GM23338 (cell line): Measurements from ENCODE around the gene DIPK1A. TPM values are rescaled to one million over a fixed set of nuclear protein-coding genes. Genes with fewer than 3 reads are reported as not detected.

Experiments used
- ATAC-seq: fragments of 200-7000 bp; cut with Tn5 transposase; 3 replicates; pipeline ENCODE4 v1.9.1; 2020
- DNase-seq: peaks from one replicate; pipeline ENCODE4 v3.0.0-alpha.2; 2015; ENCODE audit warnings: low spot score
- H2AFZ ChIP-seq: fragments of 200-600 bp; sonication (generic); 2 replicates; pipeline ENCODE4 v1.8.0; 2016; ENCODE audit warnings: antibody characterized with exemption, mild to moderate bottlenecking, moderate library complexity
- H3F3A ChIP-seq: fragments of 200-600 bp; sonication (generic); replicated peaks from 2 replicates; pipeline ENCODE4 v1.8.0; 2017; ENCODE audit warnings: antibody characterized with exemption, mixed run types, low read depth
- H3K27ac ChIP-seq: fragments of 200-600 bp; sonication (generic); 2 replicates; pipeline ENCODE4 v1.6.1; 2016; ENCODE audit warnings: low read depth
- H3K27me3 ChIP-seq: fragments of 200-600 bp; sonication (generic); 2 replicates; pipeline ENCODE4 v1.8.0; 2016; ENCODE audit warnings: mild to moderate bottlenecking, mixed run types, moderate library complexity; ENCODE audit not compliant: insufficient read depth
- H3K36me3 ChIP-seq: fragments of 200-600 bp; sonication (generic); 2 replicates; pipeline ENCODE4 v1.8.0; 2016; ENCODE audit warnings: mild to moderate bottlenecking; ENCODE audit not compliant: insufficient read depth
- H3K4me1 ChIP-seq: fragments of 200-600 bp; sonication (generic); 2 replicates; pipeline ENCODE4 v1.8.0; 2016; ENCODE audit warnings: mild to moderate bottlenecking, moderate library complexity; ENCODE audit not compliant: insufficient read depth
- H3K4me2 ChIP-seq: fragments of 200-600 bp; sonication (generic); 2 replicates; pipeline ENCODE4 v1.7.1; 2017; ENCODE audit warnings: mixed run types
- H3K4me3 ChIP-seq: fragments of 200-600 bp; sonication (generic); 2 replicates; pipeline ENCODE4 v1.6.1; 2016; ENCODE audit warnings: mixed run types
- H3K79me2 ChIP-seq: fragments of 200-600 bp; sonication (generic); replicated peaks from 2 replicates; pipeline ENCODE4 v1.8.0; 2017; ENCODE audit warnings: mild to moderate bottlenecking; ENCODE audit not compliant: insufficient read depth
- H3K9me2 ChIP-seq: fragments of 200-600 bp; sonication (generic); 2 replicates; pipeline ENCODE4 v1.8.0; 2017; ENCODE audit not compliant: insufficient read depth
- H4K20me1 ChIP-seq: fragments of 200-600 bp; sonication (generic); replicated peaks from 2 replicates; pipeline ENCODE4 v1.8.0; 2017; ENCODE audit warnings: mild to moderate bottlenecking; ENCODE audit not compliant: insufficient read depth
- H3K27ac Mint-ChIP-seq: 2 replicates; pipeline ENCODE4 v1.8.0; 2020; ENCODE audit warnings: inconsistent platforms, mild to moderate bottlenecking, moderate library complexity, mixed read lengths
- H3K27me3 Mint-ChIP-seq: 3 replicates; pipeline ENCODE4 v1.8.0; 2022; ENCODE audit warnings: low read depth, mild to moderate bottlenecking, moderate library complexity, mixed read lengths, inconsistent platforms; ENCODE audit not compliant: insufficient read depth, poor library complexity
- H3K36me3 Mint-ChIP-seq: 3 replicates; pipeline ENCODE4 v1.8.0; 2021; ENCODE audit warnings: low read depth, mild to moderate bottlenecking, inconsistent platforms, moderate library complexity, mixed read lengths
- H3K4me1 Mint-ChIP-seq: 3 replicates; pipeline ENCODE4 v1.8.0; 2020; ENCODE audit warnings: mild to moderate bottlenecking, inconsistent platforms, mixed read lengths
- H3K4me3 Mint-ChIP-seq: 3 replicates; pipeline ENCODE4 v1.8.0; 2021; ENCODE audit warnings: moderate library complexity, mild to moderate bottlenecking, inconsistent platforms, mixed read lengths
- H3K9me3 Mint-ChIP-seq: 3 replicates; pipeline ENCODE4 v1.8.0; 2020; ENCODE audit warnings: moderate library complexity, mild to moderate bottlenecking, inconsistent platforms, mixed read lengths
- CREB1 ChIP-seq: fragments of 250-450 bp; sonication (Bioruptor Pico); IDR thresholded peaks from 2 replicates; pipeline ENCODE4 v1.5.0; 2020; ENCODE audit warnings: low read depth, mild to moderate bottlenecking, moderate library complexity
- EZH2phosphoT487 ChIP-seq: fragments of 200-600 bp; sonication (generic); IDR thresholded peaks from one replicate; pipeline ENCODE4 v1.8.1; 2018; ENCODE audit warnings: antibody characterized with exemption; ENCODE audit not compliant: unreplicated experiment
- JUNB ChIP-seq: IDR thresholded peaks from one replicate; pipeline ENCODE4 v1.6.1; 2016; ENCODE audit warnings: antibody characterized with exemption; ENCODE audit not compliant: unreplicated experiment
- NANOG ChIP-seq: IDR thresholded peaks from 2 replicates; pipeline ENCODE4 v1.6.1; 2016; ENCODE audit warnings: antibody characterized with exemption, borderline replicate concordance
- STAT1 ChIP-seq: IDR thresholded peaks from one replicate; pipeline ENCODE4 v1.6.1; 2016; ENCODE audit warnings: antibody characterized with exemption; ENCODE audit not compliant: unreplicated experiment
- ZNF114 ChIP-seq: fragments of 250-450 bp; sonication (Bioruptor Pico); IDR thresholded peaks from 2 replicates; pipeline ENCODE4 v1.5.0; 2020; ENCODE audit warnings: mild to moderate bottlenecking, moderate library complexity
- ZNF331 ChIP-seq: fragments of 250-450 bp; sonication (Bioruptor Pico); IDR thresholded peaks from 2 replicates; pipeline ENCODE4 v1.5.0; 2020; ENCODE audit warnings: low read depth, mild to moderate bottlenecking, moderate library complexity
- ZNF462 ChIP-seq: fragments of 250-450 bp; sonication (Bioruptor Pico); IDR thresholded peaks from 2 replicates; pipeline ENCODE4 v1.5.0; 2020; ENCODE audit warnings: mild to moderate bottlenecking, moderate library complexity
- polyA plus RNA-seq: library from polyadenylated mRNA; unstranded; fragments of >200 nt; fragmentation: Nextera tagmentation; extraction: Ambion mirVana; gene quantifications from 2 replicates; pipeline ENCODE4 v1.2.1, GENCODE V29; 2016
- total RNA-seq: library from RNA; depleted of rRNA; stranded (reverse); fragments of >200 nt; shearing (Covaris generic); gene quantifications from 2 replicates; pipeline ENCODE4 v1.2.3, GENCODE V29; 2014
- TF ChIP-seq, protein P1 (sequence below): IDR thresholded peaks from one replicate; pipeline ENCODE4 v1.6.1; 2018; ENCODE audit warnings: antibody characterized with exemption; ENCODE audit not compliant: unreplicated experiment
- TF ChIP-seq, protein P2 (sequence below), 2 experiments: fragments of 200-600 bp in 1 of 2; sonication (generic) in 1 of 2; conservative IDR thresholded peaks; 2 replicates each; pipeline versions ENCODE4 v1.5.1 to v1.6.1; 2016 to 2017; ENCODE audit warnings: antibody characterized with exemption in 2 of 2, low read depth in 2 of 2, mild to moderate bottlenecking in 2 of 2, moderate library complexity in 1 of 2

DIPK1A gene
- total and polyA plus RNA-seq, 2 experiments from 2014 or later = 4.8 to 6.1 TPM

DNA sequence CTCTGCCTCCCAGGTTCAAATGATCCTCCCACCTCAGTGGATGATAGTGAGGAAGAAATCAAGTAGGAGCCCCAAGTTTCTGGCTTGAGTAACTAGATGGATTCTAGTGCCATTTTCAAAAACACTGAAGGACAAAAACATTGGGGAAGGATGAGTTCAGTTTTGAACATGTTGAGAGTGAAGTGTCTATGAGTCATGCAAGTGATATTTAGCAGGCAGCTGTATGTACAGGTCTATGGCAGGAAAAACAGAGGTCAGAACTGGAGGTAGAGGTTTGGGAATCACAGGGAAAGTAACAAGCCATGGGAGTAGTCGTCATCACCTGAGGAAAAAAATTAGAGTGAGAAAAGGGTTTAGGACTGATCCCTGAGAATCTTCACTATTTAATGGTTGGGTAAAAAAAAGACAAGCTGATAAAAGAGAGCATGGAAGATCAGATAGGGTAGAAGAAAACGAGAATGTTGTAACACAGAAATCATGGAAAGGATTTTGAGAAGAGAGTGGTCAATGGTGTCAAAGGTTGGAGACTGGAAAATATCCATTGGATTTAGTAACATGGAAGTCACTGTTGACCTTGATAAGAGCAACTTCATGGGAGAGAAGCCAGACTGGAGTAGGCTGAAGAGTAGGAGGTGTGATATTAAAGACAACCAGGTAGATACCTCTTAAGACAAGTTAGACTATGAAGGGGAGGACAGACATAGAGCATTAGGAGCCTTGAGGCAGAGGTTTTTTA lies 53.1 kb downstream of the DIPK1A start:
- H3K36me3 Mint-ChIP-seq = no peaks in the 10 kb centered on the region
- no peak overlapping the region for H3K27ac ChIP-seq
- no peaks in the 10 kb centered on the region for H3K4me1 Mint-ChIP-seq
- no peak overlapping the region for H2AFZ ChIP-seq
- no peak overlapping the region for H3K4me3 Mint-ChIP-seq
- no peak for ATAC-seq
- H3K27me3 ChIP-seq = no peaks in the 10 kb centered on the region
- DNase-seq = no peak
- no peaks in the 10 kb centered on the region for H4K20me1 ChIP-seq
- no peak overlapping the region for H3K27ac Mint-ChIP-seq
- no peak overlapping the region for H3K4me2 ChIP-seq
- TF ChIP-seq, protein P1, sequence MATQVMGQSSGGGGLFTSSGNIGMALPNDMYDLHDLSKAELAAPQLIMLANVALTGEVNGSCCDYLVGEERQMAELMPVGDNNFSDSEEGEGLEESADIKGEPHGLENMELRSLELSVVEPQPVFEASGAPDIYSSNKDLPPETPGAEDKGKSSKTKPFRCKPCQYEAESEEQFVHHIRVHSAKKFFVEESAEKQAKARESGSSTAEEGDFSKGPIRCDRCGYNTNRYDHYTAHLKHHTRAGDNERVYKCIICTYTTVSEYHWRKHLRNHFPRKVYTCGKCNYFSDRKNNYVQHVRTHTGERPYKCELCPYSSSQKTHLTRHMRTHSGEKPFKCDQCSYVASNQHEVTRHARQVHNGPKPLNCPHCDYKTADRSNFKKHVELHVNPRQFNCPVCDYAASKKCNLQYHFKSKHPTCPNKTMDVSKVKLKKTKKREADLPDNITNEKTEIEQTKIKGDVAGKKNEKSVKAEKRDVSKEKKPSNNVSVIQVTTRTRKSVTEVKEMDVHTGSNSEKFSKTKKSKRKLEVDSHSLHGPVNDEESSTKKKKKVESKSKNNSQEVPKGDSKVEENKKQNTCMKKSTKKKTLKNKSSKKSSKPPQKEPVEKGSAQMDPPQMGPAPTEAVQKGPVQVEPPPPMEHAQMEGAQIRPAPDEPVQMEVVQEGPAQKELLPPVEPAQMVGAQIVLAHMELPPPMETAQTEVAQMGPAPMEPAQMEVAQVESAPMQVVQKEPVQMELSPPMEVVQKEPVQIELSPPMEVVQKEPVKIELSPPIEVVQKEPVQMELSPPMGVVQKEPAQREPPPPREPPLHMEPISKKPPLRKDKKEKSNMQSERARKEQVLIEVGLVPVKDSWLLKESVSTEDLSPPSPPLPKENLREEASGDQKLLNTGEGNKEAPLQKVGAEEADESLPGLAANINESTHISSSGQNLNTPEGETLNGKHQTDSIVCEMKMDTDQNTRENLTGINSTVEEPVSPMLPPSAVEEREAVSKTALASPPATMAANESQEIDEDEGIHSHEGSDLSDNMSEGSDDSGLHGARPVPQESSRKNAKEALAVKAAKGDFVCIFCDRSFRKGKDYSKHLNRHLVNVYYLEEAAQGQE = no peak
- no peak for TF ChIP-seq JUNB
- no peak for TF ChIP-seq NANOG
- TF ChIP-seq CREB1 = no peak
- no peak for TF ChIP-seq STAT1
- TF ChIP-seq ZNF462 (CRISPR knock-in tag) = no peak
- TF ChIP-seq ZNF114 (CRISPR knock-in tag) = no peak
- no peak for TF ChIP-seq ZNF331 (CRISPR knock-in tag)
- TF ChIP-seq, protein P2, sequence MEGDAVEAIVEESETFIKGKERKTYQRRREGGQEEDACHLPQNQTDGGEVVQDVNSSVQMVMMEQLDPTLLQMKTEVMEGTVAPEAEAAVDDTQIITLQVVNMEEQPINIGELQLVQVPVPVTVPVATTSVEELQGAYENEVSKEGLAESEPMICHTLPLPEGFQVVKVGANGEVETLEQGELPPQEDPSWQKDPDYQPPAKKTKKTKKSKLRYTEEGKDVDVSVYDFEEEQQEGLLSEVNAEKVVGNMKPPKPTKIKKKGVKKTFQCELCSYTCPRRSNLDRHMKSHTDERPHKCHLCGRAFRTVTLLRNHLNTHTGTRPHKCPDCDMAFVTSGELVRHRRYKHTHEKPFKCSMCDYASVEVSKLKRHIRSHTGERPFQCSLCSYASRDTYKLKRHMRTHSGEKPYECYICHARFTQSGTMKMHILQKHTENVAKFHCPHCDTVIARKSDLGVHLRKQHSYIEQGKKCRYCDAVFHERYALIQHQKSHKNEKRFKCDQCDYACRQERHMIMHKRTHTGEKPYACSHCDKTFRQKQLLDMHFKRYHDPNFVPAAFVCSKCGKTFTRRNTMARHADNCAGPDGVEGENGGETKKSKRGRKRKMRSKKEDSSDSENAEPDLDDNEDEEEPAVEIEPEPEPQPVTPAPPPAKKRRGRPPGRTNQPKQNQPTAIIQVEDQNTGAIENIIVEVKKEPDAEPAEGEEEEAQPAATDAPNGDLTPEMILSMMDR (conservative IDR thresholded peaks at IDR 0.05; ENCODE audit: low read depth in 2 of 2) = no peak
- TF ChIP-seq EZH2phosphoT487 = no peak
- no peaks in the 10 kb centered on the region for H3K9me3 Mint-ChIP-seq
- no peaks in the 10 kb centered on the region for H3K4me1 ChIP-seq
- no peaks in the 10 kb centered on the region for H3K79me2 ChIP-seq
- H3K36me3 ChIP-seq = no peaks in the 10 kb centered on the region
- no peak overlapping the region for H3K4me3 ChIP-seq
- H3K27me3 Mint-ChIP-seq = no peaks in the 10 kb centered on the region
- no peaks in the 10 kb centered on the region for H3K9me2 ChIP-seq
- no peaks in the 10 kb centered on the region for H3F3A ChIP-seq
